Stomach (tissue), 9 donors: ENCODE data around the gene TRMU. TPM values are rescaled to one million over a fixed set of nuclear protein-coding genes. Genes with fewer than 3 reads are reported as not detected.
A peak's percentile ranks its signal among the peaks of the same experiment; 100 is the strongest.

ENCODE experiments used
- DNase-seq, 2 donors: peaks; one replicate each; pipeline versions ENCODE4 v3.0.0 to v3.0.0-alpha.2; 2013 to 2019
- H3K27ac ChIP-seq, 5 donors: fragments of 200-600 bp in 4 of 5; sonication (generic) in 4 of 5; one replicate each; pipeline ENCODE4 v1.5.1; 2013 to 2019; ENCODE audit warnings: mild to moderate bottlenecking in 1 of 5, moderate library complexity in 1 of 5
- H3K27me3 ChIP-seq, 3 donors: fragments of 200-600 bp; sonication (generic); one replicate each; pipeline ENCODE4 v1.5.1; 2017 to 2019; ENCODE audit warnings: mixed run types in 1 of 3
- H3K36me3 ChIP-seq, 4 donors: fragments of 200-600 bp; sonication (generic); 1 replicate in 3 of 4; 2 replicates in 1 of 4; pipeline ENCODE4 v1.5.1; 2016 to 2019
- H3K4me1 ChIP-seq, 4 donors: fragments of 200-600 bp; sonication (generic); one replicate each; pipeline ENCODE4 v1.5.1; 2016 to 2019
- H3K4me3 ChIP-seq, 4 donors: fragments of 200-600 bp; sonication (generic) in 3 of 4; one replicate each; pipeline ENCODE4 v1.5.1; 2016 to 2019; ENCODE audit warnings: mild to moderate bottlenecking in 1 of 4
- H3K9me3 ChIP-seq, 4 donors: fragments of 200-600 bp; sonication (generic); one replicate each; pipeline ENCODE4 v1.5.1; 2016 to 2019
- CTCF ChIP-seq, 7 experiments: fragments of 450-650 bp in 4 of 7; fragments of 200-600 bp in 3 of 7; sonication (generic) in 3 of 7; IDR thresholded peaks; one replicate each; pipeline ENCODE4 v1.5.1; 2016 to 2019; ENCODE audit warnings: antibody characterized with exemption in 7 of 7, control low read depth in 2 of 7, mild to moderate bottlenecking in 1 of 7
- EP300 ChIP-seq: sonication (generic); formaldehyde crosslinking; IDR thresholded peaks from one replicate; pipeline ENCODE4 v1.6.1; 2017; ENCODE audit warnings: antibody characterized with exemption
- POLR2A ChIP-seq, 4 donors: fragments of 450-650 bp; IDR thresholded peaks; one replicate each; pipeline ENCODE4 v1.6.1; 2016; ENCODE audit warnings: antibody characterized with exemption in 4 of 4, control low read depth in 2 of 4, mild to moderate bottlenecking in 1 of 4, moderate library complexity in 1 of 4
- POLR2AphosphoS5 ChIP-seq, 3 donors: sonication (generic); formaldehyde crosslinking; IDR thresholded peaks; one replicate each; pipeline ENCODE4 v1.6.1; 2016; ENCODE audit warnings: antibody characterized with exemption in 3 of 3
- WGBS, 5 donors: extraction: QIAGEN DNeasy Blood & Tissue Kit in 3 of 5; methylation state at CpG; one replicate each; pipeline versions ENCODE4 v1.1.5 to v1.1.7; 2013 to 2018; 5-methylcytosine and 5-hydroxymethylcytosine counted together
- intact Hi-C: fragments of 100-400 bp; cut with DNase I; formaldehyde crosslinking; loops from one replicate; pipeline ENCODE4 v1.15.1; 2023; ENCODE audit warnings: low total_unique reads
- polyA plus RNA-seq, 3 donors: library from polyadenylated mRNA; stranded (reverse); fragments of 200-250 nt; gene quantifications; one replicate each; pipeline ENCODE4 v1.2.3, GENCODE V29; 2013
- total RNA-seq, 5 donors: library from RNA; depleted of rRNA; stranded (reverse); fragments of >200 nt; gene quantifications; one replicate each; pipeline versions ENCODE4 v1.1.0 to v1.2.3, GENCODE V29; 2014 to 2016
- donor health status: healthy with polysubstance abuse.
- donor health status: Bipolar disorder and iron deficiency.
- donor health status: healthy.

TRMU gene
- total and polyA plus RNA-seq, 8 donors, result 23.8 to 114 (median 57.4) TPM

GRCh38 chr22:46386312-46386711, 50.8 kb downstream of the TRMU start:
- DNase-seq, result no peak
- WGBS, 5 donors, result 92 to 95% (median 94%) methylated on average over 14 to 27 of the region's 27 CpGs
- H3K9me3 ChIP-seq, result no peaks in the 10 kb centered on the region

GRCh38 chr22:46387748-46388147, 52.2 kb downstream of the TRMU start:
- no peaks in the 10 kb centered on the region for H3K9me3 ChIP-seq
- TF ChIP-seq POLR2AphosphoS5 (IDR thresholded peaks at IDR 0.05) (no peak), CTCF (IDR thresholded peaks at IDR 0.05) (no peak), EP300 (no peak), POLR2A (IDR thresholded peaks at IDR 0.05) (no peak)
- no peak overlapping the region for H3K4me3 ChIP-seq
- WGBS, 5 donors, result 90 to 95% (median 93%) methylated on average over 11 of the region's 11 CpGs
- H3K4me1 ChIP-seq, result peaks cover 3 to 6% (median 5%) of the 10 kb centered on the region in 4 donors
- H3K27me3 ChIP-seq, result no peaks in the 10 kb centered on the region
- intact Hi-C loops, result no loop called here
- no peak overlapping the region for H3K27ac ChIP-seq
- H3K36me3 ChIP-seq, result peaks cover 0 to 7% (median 0%) of the 10 kb centered on the region in 4 donors
- no peak for DNase-seq

More at GRCh38 chr22:46386312-46386711, 50.8 kb downstream of the TRMU start:
- Histone ChIP-seq H3K4me1 (peaks cover 3 to 6% (median 5%) of the 10 kb centered on the region in 4 donors), H3K36me3 (peaks cover 0 to 7% (median 0%) of the 10 kb centered on the region in 4 donors), H3K27me3 (no peaks in the 10 kb centered on the region), H3K27ac (no peak overlapping the region), H3K4me3 (no peak overlapping the region)
- TF ChIP-seq EP300, result no peak
- no peak for TF ChIP-seq POLR2A (IDR thresholded peaks at IDR 0.05)
- no peak for TF ChIP-seq POLR2AphosphoS5 (IDR thresholded peaks at IDR 0.05)
- no peak for TF ChIP-seq CTCF (IDR thresholded peaks at IDR 0.05)
- intact Hi-C loops, result no loop called here

- Histone ChIP-seq H3K9me3 (no peaks in the 10 kb centered on the region), H3K4me3 (no peak overlapping the region), H3K36me3 (peaks cover 0 to 7% (median 0%) of the 10 kb centered on the region in 4 donors), H3K27me3 (no peaks in the 10 kb centered on the region), H3K27ac (no peak overlapping the region), H3K4me1 (peaks cover 3 to 6% (median 5%) of the 10 kb centered on the region in 4 donors)
- intact Hi-C loops, result no loop called here
- whole genome bisulfite sequencing, 5 donors, result 80 to 95% (median 90%) methylated on average over 10 of the region's 10 CpGs
- TF ChIP-seq EP300 (no peak), CTCF (IDR thresholded peaks at IDR 0.05) (no peak), POLR2AphosphoS5 (IDR thresholded peaks at IDR 0.05) (no peak)
- DNase-seq, result no peak
Observed at GRCh38 chr22:46388647-46389046, 53.1 kb downstream of the TRMU start.

GRCh38 chr22:46389081-46389480, 53.6 kb downstream of the TRMU start:
- Histone ChIP-seq H3K9me3 (no peaks in the 10 kb centered on the region), H3K27ac (no peak overlapping the region), H3K27me3 (no peaks in the 10 kb centered on the region), H3K4me3 (no peak overlapping the region), H3K36me3 (peaks cover 0 to 7% (median 0%) of the 10 kb centered on the region in 4 donors), H3K4me1 (peaks cover 3 to 6% (median 5%) of the 10 kb centered on the region in 4 donors)
- 92 to 96% (median 95%) methylated on average over 12 to 30 of the region's 30 CpGs for WGBS, 5 donors
- DNase-seq, result no peak
- TF ChIP-seq POLR2A (IDR thresholded peaks at IDR 0.05), result no peak
- TF ChIP-seq EP300, result no peak
- intact Hi-C loops, result no loop called here

GRCh38 chr22:46390105-46390651, 54.7 kb downstream of the TRMU start:
- Histone ChIP-seq H3K36me3 (no peaks in the 10 kb centered on the region), H3K4me1 (peaks cover 3 to 6% (median 5%) of the 10 kb centered on the region in 4 donors), H3K4me3 (peak overlapping the region in 1 of 4 donors; percentile 21), H3K27ac (peak overlapping the region in 3 of 5 donors; percentile 19 to 52 (median 38)), H3K27me3 (no peaks in the 10 kb centered on the region), H3K9me3 (no peaks in the 10 kb centered on the region)
- 70 to 81% (median 77%) methylated on average over 19 to 20 of the region's 20 CpGs for WGBS, 5 donors
- TF ChIP-seq CTCF (IDR thresholded peaks at IDR 0.05), result no peak
- no peak for TF ChIP-seq POLR2A (IDR thresholded peaks at IDR 0.05)
- TF ChIP-seq EP300, result no peak
- no peak for TF ChIP-seq POLR2AphosphoS5 (IDR thresholded peaks at IDR 0.05)
- intact Hi-C loops, result no loop called here
- no peak for DNase-seq
